DOHH2 (cell line): ENCODE results near the gene PHETA2.

ENCODE experiments used
- CTCF ChIP-seq: fragments of 200-600 bp; sonication (generic); IDR thresholded peaks from one replicate; pipeline ENCODE4 v1.5.1; 2014; ENCODE audit warnings: antibody characterized with exemption, mild to moderate bottlenecking, low read depth, low read length; ENCODE audit not compliant: poor library complexity, severe bottlenecking
- EZH2phosphoT487 ChIP-seq: fragments of 200-600 bp; sonication (generic); IDR thresholded peaks from 2 replicates; pipeline ENCODE4 v1.6.1; 2017; ENCODE audit warnings: borderline replicate concordance, mild to moderate bottlenecking, antibody characterized with exemption, low read length, moderate library complexity, mixed read lengths

GRCh38 chr22:42052765-42053164 is 21.3 kb upstream of the PHETA2 start:
- TF ChIP-seq EZH2phosphoT487 (no peak), CTCF (no peak)
